RCC 7860 (cell line): ENCODE results near the gene POLR3K.

Experiments used
- DNase-seq: peaks from one replicate; pipeline ENCODE4 v3.0.0-alpha.2; 2015; ENCODE audit warnings: low spot score
- FAIRE-seq: peaks from 2 replicates; lab custom pipeline; 2012; peaks lifted over from hg19 to GRCh38; lab: Jason Lieb, UNC

The POLR3K gene

GRCh38 chr16:66309-67182 is 13.1 kb upstream of the POLR3K start:
- FAIRE-seq (no peak), DNase-seq (no peak)

GRCh38 chr16:65745-66144 is 12.3 kb upstream of the POLR3K start:
- FAIRE-seq = no peak
- peak; percentile 49 for DNase-seq

- no peak for FAIRE-seq
- no peak for DNase-seq
These were observed 11.5 kb upstream of the POLR3K start for GRCh38 chr16:64914-65255.

GRCh38 chr16:63998-64913 is 10.8 kb upstream of the POLR3K start:
- DNase-seq = no peak

GRCh38 chr16:63466-63865 is 10.1 kb upstream of the POLR3K start:
- FAIRE-seq = no peak
- no peak for DNase-seq

More at GRCh38 chr16:63998-64913, 10.8 kb upstream of the POLR3K start:
- no peak for FAIRE-seq

- no peak for DNase-seq
- no peak for FAIRE-seq
These were observed 9.6 kb upstream of the POLR3K start for GRCh38 chr16:62968-63391.

- FAIRE-seq (no peak), DNase-seq (no peak)
These were observed 9.0 kb upstream of the POLR3K start for GRCh38 chr16:62283-62967.

GRCh38 chr16:61879-62281 is 8.5 kb upstream of the POLR3K start:
- DNase-seq (no peak), FAIRE-seq (no peak)

- DNase-seq (no peak), FAIRE-seq (no peak)
These were observed 7.8 kb upstream of the POLR3K start for GRCh38 chr16:60929-61878.

GRCh38 chr16:60166-60565 is 6.8 kb upstream of the POLR3K start:
- no peak for FAIRE-seq
- DNase-seq = no peak

- FAIRE-seq (no peak), DNase-seq (no peak)
These were observed 6.1 kb upstream of the POLR3K start for GRCh38 chr16:59440-60059.

GRCh38 chr16:58491-59439 is 5.4 kb upstream of the POLR3K start:
- DNase-seq = no peak

GRCh38 chr16:57711-58110 is 4.3 kb upstream of the POLR3K start:
- DNase-seq = no peak

More at GRCh38 chr16:58491-59439, 5.4 kb upstream of the POLR3K start:
- no peak for FAIRE-seq

GRCh38 chr16:56231-56927 is 3.0 kb upstream of the POLR3K start:
- DNase-seq (no peak), FAIRE-seq (no peak)

More at GRCh38 chr16:57711-58110, 4.3 kb upstream of the POLR3K start:
- FAIRE-seq = no peak

GRCh38 chr16:55571-56136 is 2.2 kb upstream of the POLR3K start:
- DNase-seq (no peak), FAIRE-seq (no peak)

GRCh38 chr16:54237-54581 is 801 bp upstream of the POLR3K start:
- DNase-seq (no peak), FAIRE-seq (no peak)

GRCh38 chr16:50769-51591 is 2.4 kb downstream of the POLR3K start:
- no peak for FAIRE-seq

More at GRCh38 chr16:50769-51591, 2.4 kb downstream of the POLR3K start:
- DNase-seq = no peak
